ENCODE results near the gene NRN1L.

The NRN1L gene

GRCh38 chr16:67869653-67870052 is 15.0 kb upstream of the NRN1L start:
- TF ChIP-seq, protein P1, sequence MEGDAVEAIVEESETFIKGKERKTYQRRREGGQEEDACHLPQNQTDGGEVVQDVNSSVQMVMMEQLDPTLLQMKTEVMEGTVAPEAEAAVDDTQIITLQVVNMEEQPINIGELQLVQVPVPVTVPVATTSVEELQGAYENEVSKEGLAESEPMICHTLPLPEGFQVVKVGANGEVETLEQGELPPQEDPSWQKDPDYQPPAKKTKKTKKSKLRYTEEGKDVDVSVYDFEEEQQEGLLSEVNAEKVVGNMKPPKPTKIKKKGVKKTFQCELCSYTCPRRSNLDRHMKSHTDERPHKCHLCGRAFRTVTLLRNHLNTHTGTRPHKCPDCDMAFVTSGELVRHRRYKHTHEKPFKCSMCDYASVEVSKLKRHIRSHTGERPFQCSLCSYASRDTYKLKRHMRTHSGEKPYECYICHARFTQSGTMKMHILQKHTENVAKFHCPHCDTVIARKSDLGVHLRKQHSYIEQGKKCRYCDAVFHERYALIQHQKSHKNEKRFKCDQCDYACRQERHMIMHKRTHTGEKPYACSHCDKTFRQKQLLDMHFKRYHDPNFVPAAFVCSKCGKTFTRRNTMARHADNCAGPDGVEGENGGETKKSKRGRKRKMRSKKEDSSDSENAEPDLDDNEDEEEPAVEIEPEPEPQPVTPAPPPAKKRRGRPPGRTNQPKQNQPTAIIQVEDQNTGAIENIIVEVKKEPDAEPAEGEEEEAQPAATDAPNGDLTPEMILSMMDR (IDR thresholded peaks at IDR 0.05; ENCODE audit: low read length, missing control alignments), result no peak
- H3K4me3 ChIP-seq (replicated peaks; ENCODE audit: low read depth, low read length), result no peak overlapping the region
- no peak for DNase-seq (ENCODE audit: low read depth)

GRCh38 chr16:67871256-67871655 is 13.4 kb upstream of the NRN1L start:
- TF ChIP-seq, protein P1 (IDR thresholded peaks at IDR 0.05; ENCODE audit: low read length, missing control alignments), result no peak
- no peak for DNase-seq (ENCODE audit: low read depth)
- no peak overlapping the region for H3K4me3 ChIP-seq (replicated peaks; ENCODE audit: low read depth, low read length)

GRCh38 chr16:67872131-67872630 is 12.5 kb upstream of the NRN1L start:
- TF ChIP-seq, protein P1 (IDR thresholded peaks at IDR 0.05; ENCODE audit: low read length, missing control alignments), result no peak
- no peak overlapping the region for H3K4me3 ChIP-seq (replicated peaks; ENCODE audit: low read depth, low read length)
- no peak for DNase-seq (ENCODE audit: low read depth)

GRCh38 chr16:67872631-67873434 is 11.9 kb upstream of the NRN1L start, which contains the start of gene EDC4:
Gene EDC4, plus strand, starts transcription at chr16:67873052. Its CDS starts 210 bp downstream, at chr16:67873262.
- TF ChIP-seq, protein P1 (IDR thresholded peaks at IDR 0.05; ENCODE audit: low read length, missing control alignments), result no peak
- peak; percentile 81 for DNase-seq (ENCODE audit: low read depth)
- peak within 1 kb of the TSS; percentile 88 for H3K4me3 ChIP-seq (replicated peaks; ENCODE audit: low read depth, low read length)

- peak overlapping the region; percentile 88 for H3K4me3 ChIP-seq (replicated peaks; ENCODE audit: low read depth, low read length)
- DNase-seq (ENCODE audit: low read depth), result no peak
- TF ChIP-seq, protein P1 (IDR thresholded peaks at IDR 0.05; ENCODE audit: low read length, missing control alignments), result no peak
Observed at GRCh38 chr16:67873435-67874370, 11.0 kb upstream of the NRN1L start.

GRCh38 chr16:67874372-67874771 is 10.3 kb upstream of the NRN1L start:
- H3K4me3 ChIP-seq (replicated peaks; ENCODE audit: low read depth, low read length), result peak overlapping the region; percentile 88
- DNase-seq (ENCODE audit: low read depth), result no peak
- TF ChIP-seq, protein P1 (IDR thresholded peaks at IDR 0.05; ENCODE audit: low read length, missing control alignments), result no peak
